GM19193 (cell line): ENCODE measurements around the gene ADAMTS20.

Experiments
- POLR2A ChIP-seq: IDR thresholded peaks from 4 replicates; pipeline ENCODE4 v1.6.1; 2011; ENCODE audit not compliant: insufficient read depth, insufficient read length; ENCODE audit errors: extremely low read depth

The ADAMTS20 gene

DNA sequence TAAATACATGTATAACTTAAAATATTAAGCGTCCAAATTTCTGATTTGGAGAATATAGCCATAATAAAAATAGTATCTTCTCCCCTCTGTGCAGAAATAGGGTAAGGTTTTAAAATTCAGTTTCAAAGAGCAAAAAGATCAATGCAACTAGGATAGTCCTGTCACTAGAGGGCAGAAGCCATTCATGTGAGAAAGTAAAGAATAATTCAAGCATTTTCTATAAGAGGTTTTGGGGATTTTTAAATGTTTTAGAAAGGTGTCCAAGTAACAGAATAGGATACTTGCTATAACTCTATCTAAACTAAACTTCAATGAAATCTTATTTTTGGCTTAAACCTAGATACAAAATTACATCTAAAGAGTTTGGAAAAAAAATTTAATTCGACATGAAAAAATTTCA lies 50.3 kb downstream of the ADAMTS20 start:
- TF ChIP-seq POLR2A = no peak

DNA sequence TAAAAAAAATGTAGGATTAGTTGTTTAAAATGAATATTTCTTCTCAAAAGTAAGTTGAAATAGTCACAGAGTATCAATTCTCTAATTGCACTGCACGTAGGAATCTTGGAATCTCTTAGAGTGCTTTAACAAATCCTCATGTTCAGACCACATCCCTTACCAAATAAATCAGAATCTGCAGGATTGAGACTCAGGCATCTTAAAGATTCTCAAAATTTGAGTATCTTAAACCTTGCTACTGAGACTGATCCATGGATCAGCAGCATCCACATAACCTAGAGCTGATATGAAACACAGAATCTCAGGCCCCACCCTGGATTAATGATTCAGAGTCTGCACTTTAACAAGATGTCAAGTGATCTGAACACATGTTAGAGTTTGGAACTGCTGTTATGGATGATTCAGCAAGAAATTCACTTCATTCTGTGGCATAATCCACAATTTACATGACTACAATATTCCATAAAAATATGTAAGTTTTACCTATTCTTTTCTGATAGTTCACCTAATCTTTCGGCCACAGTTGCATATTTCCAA lies 58.7 kb downstream of the ADAMTS20 start:
- TF ChIP-seq POLR2A = no peak

DNA sequence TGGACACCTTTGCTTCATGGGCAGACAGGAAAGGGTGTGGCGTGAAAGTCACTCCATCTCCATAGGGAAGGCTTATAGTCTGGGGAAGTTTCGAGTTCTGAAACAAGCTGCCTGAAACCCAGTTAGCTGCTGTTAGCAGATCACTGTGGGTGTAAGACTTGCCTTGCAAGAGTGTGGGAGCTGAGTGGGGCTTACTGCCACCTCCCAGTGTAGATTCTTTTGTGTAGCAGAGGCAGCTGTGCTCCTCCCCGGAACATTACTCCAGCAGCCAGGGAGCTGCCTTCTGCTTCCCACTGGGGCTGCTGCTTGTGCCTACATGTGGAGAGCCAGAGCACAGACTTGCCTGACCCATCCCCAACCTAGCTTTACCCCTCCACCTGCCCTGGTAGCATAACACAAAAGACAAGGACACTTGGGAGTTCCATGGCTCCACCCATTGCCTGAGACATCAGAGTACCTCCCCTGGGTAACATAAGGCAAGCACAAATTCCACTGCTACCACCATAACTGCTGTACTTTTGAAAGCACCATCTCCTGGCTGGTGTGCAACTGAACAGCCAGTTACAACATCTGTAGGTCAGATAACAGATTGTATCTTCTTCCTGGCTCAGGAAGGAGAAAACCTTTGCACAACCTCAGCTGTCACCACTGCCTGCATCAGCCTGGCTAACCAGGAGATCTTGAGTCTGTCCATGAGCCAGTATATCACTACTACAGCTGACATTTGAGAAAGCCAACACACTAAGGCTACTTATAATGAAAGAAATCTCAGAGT lies 69.5 kb downstream of the ADAMTS20 start:
- no peak for TF ChIP-seq POLR2A

DNA sequence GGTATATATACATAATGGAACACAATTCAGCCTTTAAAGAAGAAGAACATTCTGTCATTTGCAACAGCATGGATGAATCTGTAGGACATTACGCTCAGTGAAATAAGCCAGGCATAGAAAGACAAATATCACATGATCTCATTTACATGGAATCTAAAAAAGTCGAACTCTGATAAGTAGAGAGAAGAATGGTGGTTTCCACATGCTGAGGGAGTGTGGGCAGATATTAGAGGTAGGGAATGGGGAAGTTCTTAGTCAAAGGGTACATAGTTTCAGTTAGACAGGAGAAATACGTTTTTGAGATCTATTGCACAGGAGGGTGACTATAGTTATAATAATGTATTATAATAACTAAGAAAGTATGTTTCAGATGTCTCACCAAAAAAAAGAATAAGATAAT lies 71.4 kb downstream of the ADAMTS20 start:
- TF ChIP-seq POLR2A = no peak

DNA sequence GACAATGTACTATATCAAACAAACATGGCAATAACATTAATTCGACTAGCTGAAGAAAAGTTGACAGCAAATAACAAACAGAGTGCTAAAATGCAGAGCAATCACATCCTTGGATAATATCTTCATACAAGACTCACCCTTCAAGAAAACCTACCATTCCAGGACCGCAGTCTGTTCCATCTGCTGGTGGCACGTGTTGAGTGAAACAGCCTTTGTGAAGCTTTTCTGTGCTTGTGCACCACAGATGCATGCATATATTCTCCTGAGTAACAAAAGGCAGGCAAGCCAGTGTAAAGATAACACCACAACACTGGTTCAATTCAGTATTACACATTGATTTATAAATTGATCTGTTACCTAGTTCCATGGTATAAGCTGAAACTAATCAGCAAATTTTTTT lies 89.3 kb downstream of the ADAMTS20 start:
- no peak for TF ChIP-seq POLR2A

DNA sequence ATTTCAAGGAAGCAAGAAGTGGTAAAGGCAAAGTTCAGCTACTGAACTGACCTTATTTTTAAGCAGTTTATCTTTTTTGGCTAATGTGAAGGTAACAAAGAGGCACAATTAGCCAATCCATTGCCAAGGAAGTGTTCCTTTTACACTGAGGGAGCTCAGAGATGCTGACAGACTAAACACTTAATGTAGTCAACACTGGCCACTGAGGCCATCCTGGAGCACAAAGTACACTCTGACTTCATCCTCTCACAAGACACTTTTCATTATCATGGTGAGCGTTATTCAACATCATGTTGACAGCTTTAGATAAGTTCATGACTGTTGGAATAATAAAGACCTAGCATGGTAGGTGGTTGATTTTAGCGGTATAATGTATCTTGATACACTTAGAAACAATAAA lies 89.9 kb downstream of the ADAMTS20 start:
- TF ChIP-seq POLR2A = no peak

DNA sequence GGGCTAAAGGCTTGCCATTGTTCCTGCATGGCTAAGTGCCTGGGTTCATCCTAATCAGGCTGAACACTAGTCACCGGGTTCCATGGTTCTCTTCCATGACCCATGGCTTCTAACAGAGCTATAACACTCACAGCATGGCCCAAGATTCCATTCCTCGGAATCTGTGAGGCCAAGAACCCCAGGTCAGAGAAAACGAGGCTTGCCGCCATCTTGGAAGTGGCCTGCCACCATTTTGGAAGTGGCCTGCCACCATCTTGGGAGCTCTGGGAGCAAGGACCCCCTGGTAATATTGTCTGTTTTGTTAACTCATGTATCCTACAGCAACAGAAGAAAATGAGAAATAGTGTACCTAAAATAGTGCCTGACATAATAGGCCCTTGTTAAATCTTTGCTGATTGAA lies 92.7 kb downstream of the ADAMTS20 start:
- TF ChIP-seq POLR2A = no peak

DNA sequence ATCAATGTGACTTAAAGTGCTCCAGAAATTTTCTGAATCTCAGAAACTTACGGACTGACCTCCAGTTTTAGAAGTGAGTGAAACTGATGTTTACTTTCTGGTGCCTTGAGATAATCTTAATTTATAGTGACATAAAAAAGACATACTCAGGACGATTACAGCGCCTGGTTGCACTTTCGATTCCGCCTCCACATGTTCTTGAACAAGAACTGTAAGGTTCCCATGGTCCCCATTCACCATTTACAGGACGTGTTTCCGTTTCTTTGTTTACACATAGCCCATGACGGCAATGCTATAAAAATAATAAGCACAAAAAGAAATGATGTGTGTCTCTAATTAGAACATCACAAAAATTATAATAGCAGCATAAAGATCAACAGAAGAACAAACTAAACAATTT lies 98.2 kb downstream of the ADAMTS20 start:
- TF ChIP-seq POLR2A = no peak

DNA sequence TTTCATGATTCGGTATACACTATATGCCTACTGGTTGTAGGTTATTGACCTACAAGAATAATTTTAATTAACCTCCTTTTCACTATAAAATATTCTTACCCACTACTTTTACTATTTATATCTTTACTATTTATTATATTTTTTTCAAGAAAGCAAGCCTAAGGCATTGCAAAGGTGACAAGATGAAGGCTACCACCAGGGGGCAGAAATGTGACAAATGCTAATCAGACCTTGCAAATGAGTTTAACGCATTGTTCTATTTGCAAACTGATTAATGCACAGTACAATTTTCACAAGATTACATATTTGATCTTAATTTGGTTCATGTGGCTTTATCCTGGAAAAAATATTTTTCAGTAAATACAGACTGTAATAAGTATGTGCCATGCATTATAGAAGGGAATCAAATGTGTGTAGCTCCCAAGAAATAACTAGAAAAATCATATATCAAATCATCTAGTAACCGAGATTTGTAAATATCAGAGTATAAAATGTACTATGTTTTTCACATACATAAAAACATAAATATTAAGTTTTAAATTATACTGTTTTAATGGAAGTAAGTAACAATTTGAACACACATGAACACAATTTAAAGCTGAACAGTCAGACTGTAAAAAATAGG lies 107.0 kb downstream of the ADAMTS20 start:
- TF ChIP-seq POLR2A = no peak

DNA sequence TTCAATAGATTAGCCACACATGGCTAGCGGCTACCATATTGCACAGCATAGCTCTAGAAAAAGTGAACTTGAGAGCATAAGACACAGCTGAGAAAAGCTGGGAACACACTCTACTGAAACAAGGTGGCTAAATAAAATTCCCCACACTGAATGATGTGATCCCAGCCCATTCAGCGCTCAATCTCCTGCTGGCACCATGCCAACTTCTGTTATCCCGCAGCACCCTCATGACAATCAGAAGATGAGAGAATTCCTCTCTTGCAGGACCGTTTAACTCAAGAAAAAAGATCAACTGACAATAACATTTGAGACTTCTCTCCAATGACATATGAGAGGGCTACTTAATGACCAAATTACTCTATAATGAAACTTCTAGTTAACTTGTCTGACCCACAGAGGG lies 115.4 kb downstream of the ADAMTS20 start:
- no peak for TF ChIP-seq POLR2A

DNA sequence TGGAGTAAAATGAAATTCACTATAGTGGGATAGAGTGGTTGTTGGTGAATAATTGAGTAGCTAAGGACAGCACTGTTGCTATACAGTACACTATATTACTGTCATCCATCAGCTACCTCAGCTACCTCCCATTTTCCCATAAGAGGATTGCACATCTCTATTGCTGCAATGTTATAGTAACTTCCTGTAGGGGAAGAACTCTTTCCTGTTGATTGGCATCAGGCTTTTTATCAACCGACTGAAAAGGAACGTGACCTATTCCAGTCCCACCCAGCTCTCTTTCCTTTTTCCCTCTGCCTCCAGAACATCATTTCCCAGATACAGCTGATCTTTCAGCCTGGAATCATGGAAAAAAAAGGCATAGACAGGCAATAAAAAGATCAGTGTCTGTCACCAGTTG lies 117.4 kb downstream of the ADAMTS20 start:
- TF ChIP-seq POLR2A = no peak

DNA sequence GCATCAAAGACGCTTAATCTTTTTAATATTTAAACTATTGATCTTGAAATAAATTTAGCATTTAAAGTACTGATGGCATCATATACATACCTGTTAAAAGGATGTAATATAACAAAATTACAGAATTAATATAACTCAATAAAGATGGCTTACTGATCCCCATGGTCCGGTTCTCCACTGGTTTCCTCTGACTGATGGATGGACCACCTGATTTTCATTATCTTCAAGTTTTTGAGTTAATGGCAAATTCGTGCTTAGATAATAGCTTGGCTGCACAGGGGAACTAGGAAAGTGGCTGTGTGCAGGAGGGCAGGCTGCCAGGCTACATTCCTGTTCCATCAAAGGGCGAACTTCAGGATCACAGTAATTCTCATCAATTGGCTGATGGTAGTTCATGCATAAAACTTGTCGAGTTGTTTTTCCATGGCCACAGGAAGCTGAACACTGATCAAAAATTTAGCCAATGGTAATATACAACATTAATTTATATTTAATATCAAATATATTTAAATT lies 123.9 kb downstream of the ADAMTS20 start:
- no peak for TF ChIP-seq POLR2A

DNA sequence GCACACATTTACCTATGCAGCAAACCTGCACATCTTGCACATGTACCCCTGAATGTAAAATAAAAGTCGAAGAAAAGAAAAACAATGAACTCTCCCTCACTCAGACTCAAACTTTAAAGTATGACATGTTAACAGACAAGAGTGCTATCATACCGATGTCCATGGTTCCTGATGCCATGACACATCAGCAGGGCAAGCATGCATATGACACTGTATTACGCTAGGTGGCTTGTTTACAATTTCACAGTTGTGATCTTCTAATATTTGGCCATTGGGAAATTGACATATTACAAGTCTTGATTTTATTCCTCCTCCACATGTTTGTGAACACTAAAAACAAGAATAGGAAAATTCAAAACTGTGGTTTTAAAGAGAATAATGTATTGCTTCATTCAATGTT lies 126.6 kb downstream of the ADAMTS20 start:
- no peak for TF ChIP-seq POLR2A

DNA sequence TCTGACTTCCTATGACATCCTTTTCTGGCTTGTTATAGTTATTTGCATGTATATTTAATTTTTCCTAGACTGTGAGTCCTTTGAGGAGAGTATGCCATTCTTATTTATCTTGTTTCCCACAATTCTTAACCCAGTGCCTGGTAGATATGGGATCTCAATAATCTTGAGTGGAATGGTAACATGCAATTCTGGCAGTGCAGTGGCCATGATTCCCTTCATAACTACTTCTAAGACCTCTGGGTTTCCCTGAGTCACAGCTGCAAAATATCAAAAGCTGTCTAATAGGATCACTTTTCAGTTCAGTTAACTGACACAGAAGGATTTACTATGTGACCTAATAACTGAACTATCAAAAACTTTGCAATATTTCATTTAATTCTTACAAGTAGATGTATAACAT lies 135.0 kb downstream of the ADAMTS20 start:
- no peak for TF ChIP-seq POLR2A

DNA sequence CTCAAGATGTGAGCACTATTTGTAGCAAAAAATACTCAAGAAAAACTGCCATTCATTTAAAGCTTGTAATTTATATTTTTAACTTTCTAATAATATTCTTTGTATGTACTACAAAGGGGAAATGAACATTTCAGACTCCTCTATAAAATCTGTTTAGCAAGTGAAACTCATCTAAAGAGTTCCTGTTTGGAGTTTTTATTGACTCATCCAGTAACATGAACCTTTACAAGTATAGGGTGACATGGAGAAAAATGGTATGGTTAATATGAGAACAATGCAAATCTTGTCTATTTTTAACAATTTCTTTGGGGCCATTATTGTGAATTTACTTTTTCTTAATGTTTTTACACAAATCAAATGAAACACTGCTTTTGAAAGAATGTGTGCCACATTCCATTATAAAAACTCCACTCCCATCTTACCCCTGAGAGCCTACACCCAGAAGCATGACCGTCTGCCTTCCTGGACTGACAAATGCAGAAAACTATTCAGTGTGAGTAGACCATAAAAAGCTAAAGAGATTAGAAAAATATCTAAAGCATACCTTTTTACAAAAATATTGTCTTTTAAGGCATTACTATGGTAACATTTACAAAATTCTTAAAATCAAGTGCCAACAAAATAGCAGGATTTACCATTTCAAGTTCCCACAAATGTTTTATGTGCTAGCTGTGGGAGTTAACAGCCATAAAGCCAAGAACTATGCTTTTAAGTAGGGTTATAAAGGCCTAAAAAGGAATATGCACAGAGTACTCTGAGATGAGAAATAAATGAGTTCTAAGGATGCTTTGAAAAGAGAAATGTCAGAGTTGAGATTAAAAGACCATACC lies 144.0 kb downstream of the ADAMTS20 start:
- no peak for TF ChIP-seq POLR2A
